SK-N-SH (cell line): ENCODE data around the gene PAPPA2. TPM values are rescaled to one million over a fixed set of nuclear protein-coding genes. Genes with fewer than 3 reads are reported as not detected.

Experiments used
- CTCF ChIA-PET: fragments of 300-600, 350-600 bp; formaldehyde crosslinking; extraction: SDS; loops from one replicate; lab custom pipeline; 2021; lab: Yijun Ruan, JAX
- POLR2A ChIA-PET: fragments of 350-600 bp; sonication (Branson Sonifier 250); formaldehyde crosslinking; extraction: SDS; loops from one replicate; lab custom pipeline; 2020; ENCODE audit warnings: antibody characterized with exemption, inconsistent platforms; lab: Yijun Ruan, JAX
- DNase-seq: peaks from one replicate; pipeline ENCODE4 v3.0.0; 2012
- H2AFZ ChIP-seq: fragments of 200-600 bp; sonication (generic); 2 replicates; pipeline ENCODE4 v1.8.1; 2016; ENCODE audit warnings: antibody characterized with exemption, mild to moderate bottlenecking, low read depth
- H3F3A ChIP-seq: fragments of 200-600 bp; sonication (generic); replicated peaks from 2 replicates; pipeline ENCODE3; 2016; ENCODE audit warnings: antibody characterized with exemption, mild to moderate bottlenecking; ENCODE audit not compliant: insufficient read depth
- H3K27ac ChIP-seq, 2 experiments: fragments of 200-500 bp in 1 of 2; fragments of 200-600 bp in 1 of 2; sonication (Bioruptor generic) in 1 of 2; sonication (generic), shearing (Covaris generic) in 1 of 2; 2 replicates each; pipeline versions ENCODE4 v1.5.1 to v1.6.1; 2014 to 2016; ENCODE audit warnings: low read depth in 2 of 2, inconsistent platforms in 1 of 2, low read length in 1 of 2, mild to moderate bottlenecking in 1 of 2, mixed read lengths in 1 of 2
- H3K27me3 ChIP-seq: fragments of 200-600 bp; sonication (generic), shearing (Covaris generic); 2 replicates; pipeline ENCODE4 v1.6.1; 2016; ENCODE audit warnings: mixed run types; ENCODE audit not compliant: insufficient read depth
- H3K36me3 ChIP-seq, 2 experiments: fragments of 200-500 bp in 1 of 2; fragments of 200-600 bp in 1 of 2; sonication (Bioruptor generic) in 1 of 2; sonication (generic) in 1 of 2; replicated peaks in 1 of 2; 2 replicates each; pipeline versions ENCODE3 to v1.5.1; 2014 to 2016; ENCODE audit warnings: low read length in 1 of 2, mild to moderate bottlenecking in 1 of 2; ENCODE audit not compliant: insufficient read depth in 2 of 2, control insufficient read depth in 1 of 2
- H3K4me1 ChIP-seq, 2 experiments: fragments of 200-500 bp in 1 of 2; fragments of 200-600 bp in 1 of 2; sonication (Bioruptor generic) in 1 of 2; sonication (generic), shearing (Covaris generic) in 1 of 2; 2 replicates each; pipeline versions ENCODE4 v1.5.1 to v1.6.1; 2014 to 2016; ENCODE audit warnings: low read depth in 1 of 2, low read length in 1 of 2, mixed run types in 1 of 2; ENCODE audit not compliant: insufficient read depth in 2 of 2, control insufficient read depth in 1 of 2
- H3K4me2 ChIP-seq: fragments of 200-600 bp; sonication (generic), shearing (Covaris generic); 2 replicates; pipeline ENCODE4 v1.6.1; 2017; ENCODE audit warnings: mixed run types
- H3K4me3 ChIP-seq, 2 experiments: fragments of 200-500 bp in 1 of 2; fragments of 200-600 bp in 1 of 2; sonication (Bioruptor generic) in 1 of 2; sonication (generic), shearing (Covaris generic) in 1 of 2; 2 replicates each; pipeline versions ENCODE4 v1.5.1 to v1.8.1; 2014 to 2016; ENCODE audit warnings: low read depth in 2 of 2, inconsistent platforms in 1 of 2, low read length in 1 of 2, mild to moderate bottlenecking in 1 of 2, mixed read lengths in 1 of 2, moderate library complexity in 1 of 2
- H3K79me2 ChIP-seq: fragments of 200-600 bp; sonication (generic); 2 replicates; pipeline ENCODE4 v1.8.1; 2017; ENCODE audit warnings: mild to moderate bottlenecking; ENCODE audit not compliant: insufficient read depth
- H3K9ac ChIP-seq: fragments of 200-600 bp; sonication (generic); 2 replicates; pipeline ENCODE4 v1.6.1; 2017; ENCODE audit warnings: mixed run types
- H3K9me2 ChIP-seq: fragments of 200-600 bp; sonication (generic); 2 replicates; pipeline ENCODE4 v1.6.1; 2017; ENCODE audit warnings: mixed run types
- H3K9me3 ChIP-seq: fragments of 200-600 bp; sonication (generic); 2 replicates; pipeline ENCODE4 v1.6.1; 2017; ENCODE audit warnings: mixed run types, mild to moderate bottlenecking, moderate library complexity
- H4K20me1 ChIP-seq: fragments of 200-600 bp; sonication (generic); 2 replicates; pipeline ENCODE4 v1.6.1; 2017; ENCODE audit warnings: mild to moderate bottlenecking, mixed run types; ENCODE audit not compliant: insufficient read depth
- ELF1 ChIP-seq: IDR thresholded peaks from 2 replicates; pipeline ENCODE4 v1.4.0; 2012
- EP300 ChIP-seq, 2 experiments: IDR thresholded peaks; 2 replicates each; pipeline versions ENCODE4 v1.4.0 to v1.6.1; 2012; ENCODE audit warnings: borderline replicate concordance in 1 of 2, low read depth in 1 of 2, low read length in 1 of 2
- FOSL2 ChIP-seq: IDR thresholded peaks from 2 replicates; pipeline ENCODE4 v1.4.0; 2012; ENCODE audit warnings: low read depth, mild to moderate bottlenecking, moderate library complexity, borderline replicate concordance
- FOXM1 ChIP-seq: IDR thresholded peaks from 2 replicates; pipeline ENCODE4 v1.4.0; 2012; ENCODE audit warnings: low read depth, mild to moderate bottlenecking
- GATA2 ChIP-seq: sonication (generic); formaldehyde crosslinking; IDR thresholded peaks from 2 replicates; pipeline ENCODE4 v1.5.0; 2020; ENCODE audit warnings: mild to moderate bottlenecking, missing genetic modification reagents
- JUND ChIP-seq: IDR thresholded peaks from 2 replicates; pipeline ENCODE4 v1.4.0; 2012
- MEF2A ChIP-seq: IDR thresholded peaks from 2 replicates; pipeline ENCODE4 v1.4.0; 2012; ENCODE audit warnings: low read depth, borderline replicate concordance
- NFIC ChIP-seq: IDR thresholded peaks from 2 replicates; pipeline ENCODE4 v1.4.0; 2012; ENCODE audit warnings: borderline replicate concordance
- RFX5 ChIP-seq: IDR thresholded peaks from 2 replicates; pipeline ENCODE4 v1.6.1; 2012; ENCODE audit warnings: mild to moderate bottlenecking, improper control_type of control experiment, low read length
- YY1 ChIP-seq: IDR thresholded peaks from 2 replicates; pipeline ENCODE4 v1.4.0; 2012; ENCODE audit warnings: low read depth, mild to moderate bottlenecking
- WGBS: methylation state at CpG from one replicate; pipeline ENCODE4 v1.1.6; 2017; ENCODE audit warnings: low lambda C conversion rate; 5-methylcytosine and 5-hydroxymethylcytosine counted together
- polyA plus RNA-seq, 3 experiments: library from polyadenylated mRNA; depleted of rRNA; stranded (reverse); fragments of >200 nt; gene quantifications; 2 replicates each; pipeline ENCODE4 v1.2.3, GENCODE V29; 2012
- TF ChIP-seq, protein P1 (sequence below): fragments of 150-350 bp; IDR thresholded peaks from 2 replicates; pipeline ENCODE4 v1.6.1; 2016; ENCODE audit warnings: mild to moderate bottlenecking, low read depth, low read length
- TF ChIP-seq, protein P2 (sequence below): IDR thresholded peaks from 2 replicates; pipeline ENCODE4; 2012
- TF ChIP-seq, protein P3 (sequence below): fragments of 150-350 bp; IDR thresholded peaks from 2 replicates; pipeline ENCODE4 v1.6.1; 2017; ENCODE audit warnings: antibody characterized with exemption, low read length, low read depth, borderline replicate concordance
- TF ChIP-seq, protein P4 (sequence below): IDR thresholded peaks from 2 replicates; pipeline ENCODE4 v1.4.0; 2012; ENCODE audit warnings: low read depth, borderline replicate concordance
- TF ChIP-seq, protein P5 (sequence below): IDR thresholded peaks from 2 replicates; pipeline ENCODE4 v1.4.0; 2012; ENCODE audit warnings: low read depth
- TF ChIP-seq, protein P6 (sequence below): IDR thresholded peaks from 2 replicates; pipeline ENCODE4 v1.4.0; 2012; ENCODE audit warnings: low read depth, borderline replicate concordance

Gene PAPPA2
- polyA plus RNA-seq, 1 of the 3 experiments (the other 2 are of a cell fraction), result 0.02 TPM

DNA sequence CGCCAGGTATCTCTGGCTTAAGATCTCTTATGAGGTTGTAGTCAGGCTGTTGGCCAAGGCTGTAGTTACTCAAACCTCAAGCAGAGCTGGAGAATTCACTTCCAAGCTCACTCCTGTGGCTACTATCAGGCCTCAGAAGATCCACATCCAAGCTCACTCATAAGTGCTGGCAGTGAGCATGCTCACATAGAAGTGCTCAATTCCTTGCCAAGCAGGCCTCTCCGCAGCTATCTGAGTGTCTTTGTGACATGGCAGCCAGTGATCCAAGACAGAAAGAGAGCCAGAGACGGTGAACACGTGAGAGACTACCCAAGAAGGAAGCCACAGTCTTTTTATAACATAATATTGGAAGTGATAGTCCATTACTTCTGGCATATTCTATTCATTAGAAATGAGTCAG is 278.2 kb downstream of the PAPPA2 start:
- CTCF ChIA-PET, result no interaction called here
- Histone ChIP-seq H3K36me3 (no peaks in the 10 kb centered on the region), H2AFZ (no peak overlapping the region), H3K4me3 (no peak overlapping the region), H3K9me3 (no peaks in the 10 kb centered on the region), H3K27me3 (no peaks in the 10 kb centered on the region), H3K9me2 (no peaks in the 10 kb centered on the region), H3K9ac (no peak overlapping the region), H3K79me2 (no peaks in the 10 kb centered on the region), H4K20me1 (no peaks in the 10 kb centered on the region), H3K4me1 (no peaks in the 10 kb centered on the region), H3K4me2 (no peak overlapping the region), H3F3A (no peaks in the 10 kb centered on the region), H3K27ac (no peak overlapping the region)
- POLR2A ChIA-PET, result no interaction called here
- 9% methylated on average over 4 of the region's 4 CpGs for WGBS
- no peak for DNase-seq
- TF ChIP-seq, protein P1, sequence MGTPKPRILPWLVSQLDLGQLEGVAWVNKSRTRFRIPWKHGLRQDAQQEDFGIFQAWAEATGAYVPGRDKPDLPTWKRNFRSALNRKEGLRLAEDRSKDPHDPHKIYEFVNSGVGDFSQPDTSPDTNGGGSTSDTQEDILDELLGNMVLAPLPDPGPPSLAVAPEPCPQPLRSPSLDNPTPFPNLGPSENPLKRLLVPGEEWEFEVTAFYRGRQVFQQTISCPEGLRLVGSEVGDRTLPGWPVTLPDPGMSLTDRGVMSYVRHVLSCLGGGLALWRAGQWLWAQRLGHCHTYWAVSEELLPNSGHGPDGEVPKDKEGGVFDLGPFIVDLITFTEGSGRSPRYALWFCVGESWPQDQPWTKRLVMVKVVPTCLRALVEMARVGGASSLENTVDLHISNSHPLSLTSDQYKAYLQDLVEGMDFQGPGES, result no peak
- TF ChIP-seq FOSL2 (no peak), RFX5 (no peak), ELF1 (no peak), MEF2A (no peak), JUND (no peak), YY1 (no peak), EP300 (IDR thresholded peaks at IDR 0.05; ENCODE audit: borderline replicate concordance in 1 of 2, low read depth in 1 of 2, low read length in 1 of 2) (no peak), GATA2 (CRISPR knock-in tag) (no peak), FOXM1 (no peak), NFIC (no peak)
- TF ChIP-seq, protein P2, sequence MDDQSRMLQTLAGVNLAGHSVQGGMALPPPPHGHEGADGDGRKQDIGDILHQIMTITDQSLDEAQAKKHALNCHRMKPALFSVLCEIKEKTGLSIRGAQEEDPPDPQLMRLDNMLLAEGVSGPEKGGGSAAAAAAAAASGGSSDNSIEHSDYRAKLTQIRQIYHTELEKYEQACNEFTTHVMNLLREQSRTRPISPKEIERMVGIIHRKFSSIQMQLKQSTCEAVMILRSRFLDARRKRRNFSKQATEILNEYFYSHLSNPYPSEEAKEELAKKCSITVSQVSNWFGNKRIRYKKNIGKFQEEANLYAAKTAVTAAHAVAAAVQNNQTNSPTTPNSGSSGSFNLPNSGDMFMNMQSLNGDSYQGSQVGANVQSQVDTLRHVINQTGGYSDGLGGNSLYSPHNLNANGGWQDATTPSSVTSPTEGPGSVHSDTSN, result no peak
- TF ChIP-seq, protein P3, sequence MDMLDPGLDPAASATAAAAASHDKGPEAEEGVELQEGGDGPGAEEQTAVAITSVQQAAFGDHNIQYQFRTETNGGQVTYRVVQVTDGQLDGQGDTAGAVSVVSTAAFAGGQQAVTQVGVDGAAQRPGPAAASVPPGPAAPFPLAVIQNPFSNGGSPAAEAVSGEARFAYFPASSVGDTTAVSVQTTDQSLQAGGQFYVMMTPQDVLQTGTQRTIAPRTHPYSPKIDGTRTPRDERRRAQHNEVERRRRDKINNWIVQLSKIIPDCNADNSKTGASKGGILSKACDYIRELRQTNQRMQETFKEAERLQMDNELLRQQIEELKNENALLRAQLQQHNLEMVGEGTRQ, result no peak
- TF ChIP-seq, protein P4, sequence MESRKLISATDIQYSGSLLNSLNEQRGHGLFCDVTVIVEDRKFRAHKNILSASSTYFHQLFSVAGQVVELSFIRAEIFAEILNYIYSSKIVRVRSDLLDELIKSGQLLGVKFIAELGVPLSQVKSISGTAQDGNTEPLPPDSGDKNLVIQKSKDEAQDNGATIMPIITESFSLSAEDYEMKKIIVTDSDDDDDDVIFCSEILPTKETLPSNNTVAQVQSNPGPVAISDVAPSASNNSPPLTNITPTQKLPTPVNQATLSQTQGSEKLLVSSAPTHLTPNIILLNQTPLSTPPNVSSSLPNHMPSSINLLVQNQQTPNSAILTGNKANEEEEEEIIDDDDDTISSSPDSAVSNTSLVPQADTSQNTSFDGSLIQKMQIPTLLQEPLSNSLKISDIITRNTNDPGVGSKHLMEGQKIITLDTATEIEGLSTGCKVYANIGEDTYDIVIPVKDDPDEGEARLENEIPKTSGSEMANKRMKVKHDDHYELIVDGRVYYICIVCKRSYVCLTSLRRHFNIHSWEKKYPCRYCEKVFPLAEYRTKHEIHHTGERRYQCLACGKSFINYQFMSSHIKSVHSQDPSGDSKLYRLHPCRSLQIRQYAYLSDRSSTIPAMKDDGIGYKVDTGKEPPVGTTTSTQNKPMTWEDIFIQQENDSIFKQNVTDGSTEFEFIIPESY, result no peak
- TF ChIP-seq, protein P5, sequence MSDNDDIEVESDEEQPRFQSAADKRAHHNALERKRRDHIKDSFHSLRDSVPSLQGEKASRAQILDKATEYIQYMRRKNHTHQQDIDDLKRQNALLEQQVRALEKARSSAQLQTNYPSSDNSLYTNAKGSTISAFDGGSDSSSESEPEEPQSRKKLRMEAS, result no peak
- TF ChIP-seq, protein P6, sequence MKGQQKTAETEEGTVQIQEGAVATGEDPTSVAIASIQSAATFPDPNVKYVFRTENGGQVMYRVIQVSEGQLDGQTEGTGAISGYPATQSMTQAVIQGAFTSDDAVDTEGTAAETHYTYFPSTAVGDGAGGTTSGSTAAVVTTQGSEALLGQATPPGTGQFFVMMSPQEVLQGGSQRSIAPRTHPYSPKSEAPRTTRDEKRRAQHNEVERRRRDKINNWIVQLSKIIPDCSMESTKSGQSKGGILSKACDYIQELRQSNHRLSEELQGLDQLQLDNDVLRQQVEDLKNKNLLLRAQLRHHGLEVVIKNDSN, result no peak
- TF ChIP-seq, all 33 proteins: peak for 0
